ENCODE results near the gene CXCL1. TPM values are rescaled to one million over a fixed set of nuclear protein-coding genes. Genes with fewer than 3 reads are reported as not detected.
A peak's percentile ranks its signal among the peaks of the same experiment; 100 is the strongest.

The CXCL1 gene
- total and polyA plus RNA-seq, 2 of the 13 experiments (the other 11 are each of a cell fraction or from before 2014, with no cell fraction given): 0.15 TPM; not detected in 1

DNA sequence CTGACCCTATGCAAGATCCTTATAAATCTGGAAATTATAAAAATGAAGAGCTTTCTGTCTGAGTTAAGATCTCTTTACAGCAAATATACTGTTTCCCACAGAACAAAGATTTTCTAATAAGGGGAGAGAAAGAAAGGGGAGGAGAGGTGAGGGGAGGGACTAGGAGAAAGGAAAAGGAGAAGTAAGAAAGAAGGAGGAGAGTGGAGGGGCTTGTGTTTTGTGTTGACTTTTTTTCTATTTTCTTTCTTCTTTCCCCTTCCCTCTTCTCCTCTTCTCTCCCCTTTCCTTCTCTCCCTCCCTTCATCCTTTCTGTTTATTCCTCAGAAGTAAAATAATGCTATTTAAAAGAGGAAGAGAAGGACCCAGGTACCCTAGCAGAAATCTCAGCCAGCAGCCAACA is 26.5 kb upstream of the CXCL1 start:
- no peak for FAIRE-seq
- Histone ChIP-seq H3K4me1 (ENCODE audit: insufficient read depth, low read length) (no peaks in the 10 kb centered on the region), H3K9me3 (ENCODE audit: low read length) (no peaks in the 10 kb centered on the region), H3K36me3 (replicated peaks in 1 of 2; ENCODE audit: control insufficient read depth in 1 of 2, insufficient read depth in 2 of 2, low read length in 2 of 2) (no peaks in the 10 kb centered on the region), H2AFZ (ENCODE audit: low read length) (no peak overlapping the region), H3K4me3 (replicated peaks in 1 of 3; ENCODE audit: insufficient read depth in 1 of 3, low read depth in 2 of 3, low read length in 3 of 3) (no peak overlapping the region), H3K4me2 (ENCODE audit: low read depth, low read length) (no peak overlapping the region), H4K20me1 (ENCODE audit: insufficient read depth, low read length) (no peaks in the 10 kb centered on the region), H3K27me3 (ENCODE audit: control insufficient read depth in 1 of 2, insufficient read depth in 2 of 2, low read length in 2 of 2) (peaks cover 0 to 1% of the 10 kb centered on the region in 2 experiments; a peak in 1 of 5 replicates), H3K9ac (ENCODE audit: insufficient read depth, low read depth, low read length) (no peak overlapping the region), H3K79me2 (ENCODE audit: insufficient read depth, low read length) (no peaks in the 10 kb centered on the region), H3K27ac (ENCODE audit: extremely low read length, insufficient read depth, low read length) (no peak overlapping the region)
- ATAC-seq: no peak
- intact Hi-C loops (cut with micrococcal nuclease; ENCODE audit: unreplicated experiment): no loop called here
- DNase-seq (ENCODE audit: low spot score): no peak
- ChIA-PET CTCF (ENCODE audit: low intra/inter-chr PET ratio, low total read pairs) (no interaction called here), POLR2A (no interaction called here)
- TF ChIP-seq HNRNPK (IDR thresholded peaks at IDR 0.05; ENCODE audit: low read depth, low read length, poor library complexity, severe bottlenecking): peak; percentile 52
- TF ChIP-seq SMAD1 (CRISPR knock-in tag; IDR thresholded peaks at IDR 0.05; ENCODE audit: borderline replicate concordance, low read depth): no peak
- in situ Hi-C loops (cut with HindIII; ENCODE audit: extremely low pct_ligation_motif_present, low pct_unique_long_range_greater_than_20kb): no loop called here
- BruUV-seq (replicated peaks): no TSS peak

DNA sequence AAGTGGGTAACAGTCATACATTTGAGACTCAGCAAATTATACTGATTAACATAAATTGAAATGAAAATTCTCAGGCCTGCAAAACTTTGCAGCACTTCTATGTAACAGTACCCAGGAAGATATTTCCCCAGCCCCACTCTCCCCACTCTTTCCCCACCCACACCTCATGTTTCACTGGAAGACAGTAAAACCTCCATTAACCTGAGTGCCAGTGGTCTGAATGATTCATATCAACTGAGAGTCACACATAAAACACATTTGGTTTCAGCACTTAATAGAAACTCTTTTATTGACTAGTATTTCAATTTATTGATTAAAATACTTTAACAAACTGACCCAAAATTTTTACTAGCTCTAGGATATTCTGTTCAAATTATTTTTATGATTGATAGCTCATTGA is 25.8 kb upstream of the CXCL1 start:
- in situ Hi-C loops (cut with HindIII; ENCODE audit: extremely low pct_ligation_motif_present, low pct_unique_long_range_greater_than_20kb): no loop called here
- Histone ChIP-seq H3K4me1 (ENCODE audit: insufficient read depth, low read length) (no peaks in the 10 kb centered on the region), H3K4me2 (ENCODE audit: low read depth, low read length) (no peak overlapping the region), H2AFZ (ENCODE audit: low read length) (no peak overlapping the region), H3K36me3 (replicated peaks in 1 of 2; ENCODE audit: control insufficient read depth in 1 of 2, insufficient read depth in 2 of 2, low read length in 2 of 2) (no peaks in the 10 kb centered on the region), H4K20me1 (ENCODE audit: insufficient read depth, low read length) (no peaks in the 10 kb centered on the region), H3K27me3 (ENCODE audit: control insufficient read depth in 1 of 2, insufficient read depth in 2 of 2, low read length in 2 of 2) (peaks cover 0 to 1% of the 10 kb centered on the region in 2 experiments; a peak in 1 of 5 replicates), H3K27ac (ENCODE audit: extremely low read length, insufficient read depth, low read length) (no peak overlapping the region), H3K9ac (ENCODE audit: insufficient read depth, low read depth, low read length) (no peak overlapping the region), H3K4me3 (replicated peaks in 1 of 3; ENCODE audit: insufficient read depth in 1 of 3, low read depth in 2 of 3, low read length in 3 of 3) (no peak overlapping the region), H3K79me2 (ENCODE audit: insufficient read depth, low read length) (no peaks in the 10 kb centered on the region), H3K9me3 (ENCODE audit: low read length) (no peaks in the 10 kb centered on the region)
- DNase-seq (ENCODE audit: low spot score): no peak
- BruUV-seq (replicated peaks): no TSS peak
- TF ChIP-seq ZNF552 (CRISPR knock-in tag; IDR thresholded peaks at IDR 0.05; ENCODE audit: borderline replicate concordance): no peak
- no peak for TF ChIP-seq ZNF143 (CRISPR knock-in tag; IDR thresholded peaks at IDR 0.05)
- no peak for TF ChIP-seq SSRP1 (CRISPR knock-in tag; IDR thresholded peaks at IDR 0.05)
- no peak for TF ChIP-seq SAP130 (CRISPR knock-in tag; IDR thresholded peaks at IDR 0.05; ENCODE audit: low read depth)
- TF ChIP-seq, protein P1, sequence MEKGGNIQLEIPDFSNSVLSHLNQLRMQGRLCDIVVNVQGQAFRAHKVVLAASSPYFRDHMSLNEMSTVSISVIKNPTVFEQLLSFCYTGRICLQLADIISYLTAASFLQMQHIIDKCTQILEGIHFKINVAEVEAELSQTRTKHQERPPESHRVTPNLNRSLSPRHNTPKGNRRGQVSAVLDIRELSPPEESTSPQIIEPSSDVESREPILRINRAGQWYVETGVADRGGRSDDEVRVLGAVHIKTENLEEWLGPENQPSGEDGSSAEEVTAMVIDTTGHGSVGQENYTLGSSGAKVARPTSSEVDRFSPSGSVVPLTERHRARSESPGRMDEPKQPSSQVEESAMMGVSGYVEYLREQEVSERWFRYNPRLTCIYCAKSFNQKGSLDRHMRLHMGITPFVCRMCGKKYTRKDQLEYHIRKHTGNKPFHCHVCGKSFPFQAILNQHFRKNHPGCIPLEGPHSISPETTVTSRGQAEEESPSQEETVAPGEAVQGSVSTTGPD (CRISPR knock-in tag; IDR thresholded peaks at IDR 0.05): no peak
- TF ChIP-seq SRSF4 (IDR thresholded peaks at IDR 0.05; ENCODE audit: low read depth, low read length, poor library complexity, severe bottlenecking): no peak
- TF ChIP-seq ZNF44 (CRISPR knock-in tag; IDR thresholded peaks at IDR 0.05): no peak
- no peak for TF ChIP-seq NBN (conservative IDR thresholded peaks at IDR 0.05)
- TF ChIP-seq ZNF382 (CRISPR knock-in tag; IDR thresholded peaks at IDR 0.05; ENCODE audit: borderline replicate concordance): no peak
- no peak for TF ChIP-seq CCDC6 (CRISPR knock-in tag; IDR thresholded peaks at IDR 0.05)
- TF ChIP-seq CREM (IDR thresholded peaks at IDR 0.05): no peak
- no peak for TF ChIP-seq CREM (CRISPR knock-in tag; IDR thresholded peaks at IDR 0.05)
- no peak for TF ChIP-seq KDM2A (CRISPR knock-in tag; IDR thresholded peaks at IDR 0.05; ENCODE audit: borderline replicate concordance, low read depth)
- no peak for TF ChIP-seq KLF12 (CRISPR knock-in tag; IDR thresholded peaks at IDR 0.05; ENCODE audit: borderline replicate concordance)
- intact Hi-C loops (cut with micrococcal nuclease; ENCODE audit: unreplicated experiment): no loop called here
- no peak for FAIRE-seq
- ChIA-PET POLR2A (no interaction called here), CTCF (ENCODE audit: low intra/inter-chr PET ratio, low total read pairs) (no interaction called here)
- ATAC-seq: no peak

Data from HepG2 (cell line).